ENCODE results near the gene ZMPSTE24.

Gene ZMPSTE24

GRCh38 chr1:40301066-40301465, 43.0 kb downstream of the ZMPSTE24 start:
- DNase-seq (ENCODE audit: low read depth, low spot score), result no peak
- H3K4me3 ChIP-seq (ENCODE audit: low read length), result no peak overlapping the region

GRCh38 chr1:40301541-40302299, 43.7 kb downstream of the ZMPSTE24 start:
- no peak overlapping the region for H3K4me3 ChIP-seq (ENCODE audit: low read length)
- no peak for DNase-seq (ENCODE audit: low read depth, low spot score)

- DNase-seq (ENCODE audit: low read depth, low spot score), result no peak
- no peak overlapping the region for H3K4me3 ChIP-seq (ENCODE audit: low read length)
These were observed 44.4 kb downstream of the ZMPSTE24 start for GRCh38 chr1:40302475-40302874.

- no peak overlapping the region for H3K4me3 ChIP-seq (ENCODE audit: low read length)
- no peak for DNase-seq (ENCODE audit: low read depth, low spot score)
These were observed 45.2 kb downstream of the ZMPSTE24 start for GRCh38 chr1:40303051-40303771.

GRCh38 chr1:40303790-40304189, 45.8 kb downstream of the ZMPSTE24 start:
- H3K4me3 ChIP-seq (ENCODE audit: low read length), result no peak overlapping the region
- DNase-seq (ENCODE audit: low read depth, low spot score), result no peak

- DNase-seq (ENCODE audit: low read depth, low spot score), result no peak
These were observed 47.4 kb downstream of the ZMPSTE24 start for GRCh38 chr1:40305451-40305850.

GRCh38 chr1:40305871-40306270, 47.8 kb downstream of the ZMPSTE24 start:
- H3K4me3 ChIP-seq (ENCODE audit: low read length), result no peak overlapping the region
- no peak for DNase-seq (ENCODE audit: low read depth, low spot score)

More at GRCh38 chr1:40305451-40305850, 47.4 kb downstream of the ZMPSTE24 start:
- no peak overlapping the region for H3K4me3 ChIP-seq (ENCODE audit: low read length)

GRCh38 chr1:40306296-40306695, 48.3 kb downstream of the ZMPSTE24 start:
- no peak for DNase-seq (ENCODE audit: low read depth, low spot score)

GRCh38 chr1:40307186-40307585, 49.1 kb downstream of the ZMPSTE24 start:
- H3K4me3 ChIP-seq (ENCODE audit: low read length), result no peak overlapping the region
- DNase-seq (ENCODE audit: low read depth, low spot score), result no peak

More at GRCh38 chr1:40306296-40306695, 48.3 kb downstream of the ZMPSTE24 start:
- H3K4me3 ChIP-seq (ENCODE audit: low read length), result no peak overlapping the region

GRCh38 chr1:40308036-40308727, 50.1 kb downstream of the ZMPSTE24 start:
- no peak for DNase-seq (ENCODE audit: low read depth, low spot score)

GRCh38 chr1:40309374-40310128, 51.5 kb downstream of the ZMPSTE24 start:
- no peak overlapping the region for H3K4me3 ChIP-seq (ENCODE audit: low read length)
- no peak for DNase-seq (ENCODE audit: low read depth, low spot score)

More at GRCh38 chr1:40308036-40308727, 50.1 kb downstream of the ZMPSTE24 start:
- no peak overlapping the region for H3K4me3 ChIP-seq (ENCODE audit: low read length)

GRCh38 chr1:40310129-40310461, 52.1 kb downstream of the ZMPSTE24 start:
- no peak overlapping the region for H3K4me3 ChIP-seq (ENCODE audit: low read length)
- no peak for DNase-seq (ENCODE audit: low read depth, low spot score)

- DNase-seq (ENCODE audit: low read depth, low spot score), result no peak
- no peak overlapping the region for H3K4me3 ChIP-seq (ENCODE audit: low read length)
These were observed 53.1 kb downstream of the ZMPSTE24 start for GRCh38 chr1:40310983-40311642.

- DNase-seq (ENCODE audit: low read depth, low spot score), result no peak
- no peak overlapping the region for H3K4me3 ChIP-seq (ENCODE audit: low read length)
These were observed 53.7 kb downstream of the ZMPSTE24 start for GRCh38 chr1:40311692-40312091.

- DNase-seq (ENCODE audit: low read depth, low spot score), result no peak
- no peak overlapping the region for H3K4me3 ChIP-seq (ENCODE audit: low read length)
These were observed 54.5 kb downstream of the ZMPSTE24 start for GRCh38 chr1:40312238-40313205.

GRCh38 chr1:40313329-40313957, 55.4 kb downstream of the ZMPSTE24 start:
- no peak for DNase-seq (ENCODE audit: low read depth, low spot score)
- H3K4me3 ChIP-seq (ENCODE audit: low read length), result no peak overlapping the region

GRCh38 chr1:40313958-40314720, 56.1 kb downstream of the ZMPSTE24 start:
- H3K4me3 ChIP-seq (ENCODE audit: low read length), result no peak overlapping the region
- no peak for DNase-seq (ENCODE audit: low read depth, low spot score)

Measured in Jurkat, Clone E6-1 (cell line).